Measurements from ENCODE around the gene GOLGA6A.
A peak's percentile ranks its signal among the peaks of the same experiment; 100 is the strongest.
"Not testable (repeated sequence)": the region's sequence is repeated elsewhere in the genome, so short reads cannot be mapped to it uniquely, and the experiment has no call there.

Gene GOLGA6A

GRCh38 chr15:74052271-74053260, 29.8 kb downstream of the GOLGA6A start:
- not testable (repeated sequence) for DNase-seq

- DNase-seq, result no peak
Measured at GRCh38 chr15:74050556-74051234, 31.7 kb downstream of the GOLGA6A start.

GRCh38 chr15:74050127-74050526, 32.2 kb downstream of the GOLGA6A start:
- no peak for DNase-seq

- no peak for DNase-seq
Measured at GRCh38 chr15:74046275-74046674, 36.1 kb downstream of the GOLGA6A start.

GRCh38 chr15:74045636-74046274, 36.6 kb downstream of the GOLGA6A start:
- DNase-seq, result no peak

- DNase-seq, result no peak
Measured at GRCh38 chr15:74045184-74045583, 37.2 kb downstream of the GOLGA6A start.

GRCh38 chr15:74044267-74045110, 37.9 kb downstream of the GOLGA6A start:
- DNase-seq, result no peak

- no peak for DNase-seq
Measured at GRCh38 chr15:74043425-74044266, 38.7 kb downstream of the GOLGA6A start.

GRCh38 chr15:74042603-74043424, 39.5 kb downstream of the GOLGA6A start:
- DNase-seq, result no peak

GRCh38 chr15:74041777-74042435, 40.4 kb downstream of the GOLGA6A start:
- DNase-seq, result no peak

- no peak for DNase-seq
Measured at GRCh38 chr15:74041311-74041756, 41.0 kb downstream of the GOLGA6A start.

- peak; percentile 93 for DNase-seq
Measured at GRCh38 chr15:74040109-74040850, 42.1 kb downstream of the GOLGA6A start.

GRCh38 chr15:74039656-74040010, 42.7 kb downstream of the GOLGA6A start:
- DNase-seq, result no peak

- DNase-seq, result no peak
Measured at GRCh38 chr15:74038707-74039655, 43.4 kb downstream of the GOLGA6A start.

GRCh38 chr15:74037171-74038117, 44.9 kb downstream of the GOLGA6A start:
- no peak for DNase-seq

GRCh38 chr15:74036271-74037170, 45.8 kb downstream of the GOLGA6A start:
- DNase-seq, result peak; percentile 42

All from HCEC 1CT (cell line).